DMS53 treated with DMSO at 0.1 percent for 48 hours (cell line): ENCODE measurements around the gene IRF5.
"Not testable (repeated sequence)": the region's sequence is repeated elsewhere in the genome, so short reads cannot be mapped to it uniquely, and the experiment has no call there.

Experiments used
- DNase-seq: peaks from one replicate; lab custom pipeline; 2025; ENCODE audit not compliant: unreplicated experiment; lab: John Stamatoyannopoulos, UW

IRF5 gene

DNA sequence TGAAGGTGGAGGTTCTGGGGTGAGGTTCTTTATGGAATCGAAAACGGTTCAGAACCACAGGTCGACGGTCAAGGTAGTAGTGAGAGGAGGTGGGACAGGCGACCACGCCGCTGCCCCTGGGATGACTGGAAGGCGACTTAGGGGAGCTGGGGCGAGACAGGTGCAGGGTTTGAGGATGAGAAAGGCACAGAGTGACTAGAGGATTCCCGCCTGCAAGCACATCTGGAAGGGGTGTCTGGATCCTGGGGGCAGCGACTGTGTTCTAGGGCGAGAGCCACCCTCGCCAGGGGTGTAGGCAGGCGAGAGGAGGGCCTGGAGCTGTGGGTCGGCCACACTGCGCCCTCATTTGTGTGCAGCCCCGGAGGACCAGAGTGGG is 468 bp upstream of the IRF5 start:
- no peak for DNase-seq

DNA sequence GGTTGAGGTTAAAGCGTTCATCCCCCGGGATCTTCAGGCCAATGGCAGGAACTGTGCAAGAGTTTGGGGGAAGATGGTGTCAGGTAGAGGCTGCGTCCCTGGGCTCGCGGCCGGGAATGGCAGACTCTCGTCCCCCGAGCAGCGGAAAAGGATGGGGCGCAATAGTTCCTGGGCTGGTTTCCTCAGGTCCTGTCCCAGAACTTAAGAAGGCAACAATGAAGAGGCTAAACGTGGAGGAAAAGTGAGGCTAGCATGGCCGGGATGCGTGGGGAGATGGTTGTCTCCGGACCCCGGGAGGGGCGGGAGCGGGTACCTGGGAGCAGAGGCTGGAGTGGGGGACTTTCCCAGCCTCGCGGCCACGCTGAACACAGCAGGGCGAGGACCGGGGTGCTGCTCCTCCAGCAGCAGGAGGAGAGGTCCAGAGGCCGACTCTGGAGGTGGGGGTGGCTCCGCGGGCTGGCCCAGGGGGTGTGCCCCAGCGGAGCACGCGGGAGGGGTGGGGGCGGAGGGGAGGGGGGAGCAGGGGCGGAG is 882 bp downstream of the IRF5 start:
- DNase-seq, result no peak

DNA sequence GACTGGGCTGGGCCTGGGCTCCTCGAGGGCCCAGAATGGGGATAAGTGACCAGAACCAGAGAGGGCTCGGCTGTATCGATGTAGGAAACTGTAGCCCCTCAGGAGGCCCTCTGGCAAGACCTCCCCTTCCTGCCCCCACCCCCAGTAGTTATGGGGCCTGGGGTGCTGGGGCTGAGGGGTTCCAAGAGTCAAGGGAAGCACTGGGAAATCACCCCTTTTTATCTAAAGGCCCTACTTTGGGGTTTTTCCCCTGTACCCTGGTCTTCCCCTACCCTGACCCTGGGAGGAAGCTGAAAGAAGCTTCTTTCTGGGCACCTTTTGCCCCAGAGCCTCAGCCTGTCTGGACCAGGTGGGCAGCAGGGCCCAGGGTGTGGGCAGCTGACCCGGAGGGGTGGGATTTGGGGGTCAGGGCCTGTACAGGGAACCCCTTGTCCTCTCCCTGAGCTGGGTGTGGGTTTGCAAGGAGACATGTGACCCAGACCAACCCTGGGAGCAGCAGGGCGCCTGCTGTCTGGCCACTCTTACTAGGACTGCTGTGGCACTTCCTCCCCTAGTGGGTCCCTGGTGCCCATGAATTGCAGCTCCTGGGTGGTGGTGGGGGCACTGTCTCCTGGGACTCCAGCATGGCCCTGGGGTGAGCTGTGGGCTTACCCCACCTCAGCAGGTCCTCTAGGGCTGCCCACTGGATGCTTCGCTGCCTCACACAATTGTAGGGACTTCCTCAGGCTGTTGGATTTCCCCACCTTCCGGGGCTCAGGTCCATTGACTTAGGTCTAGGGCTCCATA is 1.5 kb downstream of the IRF5 start:
- DNase-seq, result no peak

DNA sequence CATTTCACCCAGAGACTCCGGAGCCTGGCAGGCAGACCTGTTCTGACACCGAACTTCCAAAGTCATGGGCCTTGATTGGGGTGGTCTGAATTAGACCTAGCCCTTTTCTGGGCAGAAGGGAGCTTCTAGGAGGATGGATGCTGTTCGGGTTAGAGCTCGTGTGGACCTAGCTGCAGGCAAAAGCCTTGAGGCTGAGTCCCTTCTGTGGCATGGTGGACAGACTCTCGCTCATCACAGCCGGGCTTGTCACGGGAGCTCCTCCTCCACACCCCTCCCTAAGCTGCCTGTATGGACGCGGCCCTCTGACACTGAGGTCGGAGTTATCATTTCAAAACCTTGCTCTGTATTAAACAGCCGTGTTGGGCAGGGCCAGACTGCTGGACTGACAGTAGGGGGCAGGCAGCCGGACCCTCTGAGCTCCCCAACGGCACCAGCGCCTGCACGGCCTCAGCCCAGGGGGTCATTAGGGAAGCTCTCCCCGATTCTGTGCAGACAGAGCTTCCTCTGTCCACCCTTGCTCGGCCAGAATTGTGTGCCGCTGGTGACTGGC is 2.2 kb downstream of the IRF5 start:
- no peak for DNase-seq

DNA sequence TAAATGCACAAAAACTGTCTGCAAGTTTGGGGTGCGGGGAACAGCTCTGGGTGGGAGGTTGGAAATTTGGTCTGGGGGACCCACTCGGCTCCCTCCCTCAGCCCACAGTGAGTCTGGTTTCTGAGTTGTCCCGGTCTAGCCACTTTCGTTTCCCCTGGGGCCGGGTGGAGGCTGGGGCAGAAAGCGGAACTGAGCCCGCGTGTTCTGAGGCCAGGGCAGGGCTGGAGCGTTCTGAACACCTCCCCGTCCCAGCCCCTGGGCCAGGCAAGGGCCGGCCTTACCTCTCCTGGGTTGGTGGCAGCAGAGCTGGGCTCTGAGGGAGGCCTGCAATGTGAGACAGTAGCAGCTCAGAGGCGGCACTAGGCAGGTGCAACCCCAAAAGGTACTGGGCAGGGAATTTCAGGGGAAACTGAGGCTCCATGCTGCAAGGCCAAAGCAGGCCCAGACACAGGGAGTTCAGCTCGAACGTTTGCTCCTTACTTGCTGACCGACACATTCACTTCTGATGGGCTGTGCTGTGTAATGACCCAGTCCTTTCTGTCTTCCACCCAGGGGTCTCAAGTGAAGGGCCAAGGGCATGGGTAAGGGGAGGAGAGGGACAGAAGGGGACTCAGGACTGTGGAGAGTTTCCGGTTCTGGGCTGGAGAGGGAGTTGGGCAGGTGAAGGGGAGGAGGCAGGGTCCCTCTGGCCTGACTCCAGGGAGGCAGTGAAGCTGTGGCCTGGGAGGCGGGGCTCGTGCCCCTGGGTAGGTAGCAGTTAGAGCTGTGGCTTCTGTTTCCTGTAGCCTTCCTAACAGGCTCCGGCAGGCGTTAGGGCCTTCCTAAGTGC is 3.0 kb downstream of the IRF5 start:
- DNase-seq, result no peak

DNA sequence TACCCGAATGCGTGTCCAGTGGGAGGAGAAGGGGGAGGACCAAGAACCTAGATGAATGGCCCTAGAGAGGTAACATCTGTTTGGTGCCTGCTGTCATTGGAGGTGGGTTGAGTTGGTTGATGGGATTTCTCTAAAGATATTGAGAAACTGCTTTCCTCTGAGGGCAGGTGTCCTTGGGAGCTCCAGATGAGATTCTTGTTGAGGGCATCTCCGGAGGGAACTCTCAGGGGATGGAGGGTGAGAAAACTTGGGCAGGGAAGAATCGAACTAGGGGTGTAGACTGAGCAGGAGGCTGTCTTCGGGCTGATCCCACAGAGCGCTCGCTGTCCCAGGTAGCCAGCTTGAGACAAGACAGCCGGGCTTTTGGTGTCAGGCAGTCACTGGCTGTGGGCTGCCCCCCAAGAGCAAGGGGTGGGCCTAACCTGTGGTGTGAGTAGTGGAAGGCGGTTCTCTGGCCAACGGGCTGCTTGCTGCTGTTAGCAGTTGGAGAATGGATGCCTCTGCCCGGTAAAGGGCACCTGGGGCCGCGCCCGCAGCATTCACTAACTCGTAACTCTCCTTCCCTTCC is 3.7 kb downstream of the IRF5 start:
- no peak for DNase-seq

DNA sequence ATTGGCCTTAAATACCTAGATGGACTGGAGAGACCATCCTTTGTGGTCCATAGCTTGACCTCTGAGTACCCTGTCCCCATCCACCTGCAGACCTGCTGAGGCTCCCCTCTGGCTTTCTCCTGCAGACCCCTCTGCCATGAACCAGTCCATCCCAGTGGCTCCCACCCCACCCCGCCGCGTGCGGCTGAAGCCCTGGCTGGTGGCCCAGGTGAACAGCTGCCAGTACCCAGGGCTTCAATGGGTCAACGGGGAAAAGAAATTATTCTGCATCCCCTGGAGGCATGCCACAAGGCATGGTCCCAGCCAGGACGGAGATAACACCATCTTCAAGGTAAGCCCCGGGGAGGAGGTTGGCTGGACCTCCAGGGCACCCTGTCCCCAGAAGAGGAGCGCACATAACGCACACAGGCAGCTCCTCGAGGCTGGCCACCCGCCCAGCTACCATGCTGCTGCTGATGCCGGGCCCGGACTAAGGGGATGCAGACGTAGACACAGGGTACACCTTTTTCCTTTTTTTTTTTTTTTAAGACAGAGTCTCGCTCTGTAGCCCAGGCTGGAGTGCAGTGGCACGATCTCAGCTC is 4.3 kb downstream of the IRF5 start:
- DNase-seq, result no peak

DNA sequence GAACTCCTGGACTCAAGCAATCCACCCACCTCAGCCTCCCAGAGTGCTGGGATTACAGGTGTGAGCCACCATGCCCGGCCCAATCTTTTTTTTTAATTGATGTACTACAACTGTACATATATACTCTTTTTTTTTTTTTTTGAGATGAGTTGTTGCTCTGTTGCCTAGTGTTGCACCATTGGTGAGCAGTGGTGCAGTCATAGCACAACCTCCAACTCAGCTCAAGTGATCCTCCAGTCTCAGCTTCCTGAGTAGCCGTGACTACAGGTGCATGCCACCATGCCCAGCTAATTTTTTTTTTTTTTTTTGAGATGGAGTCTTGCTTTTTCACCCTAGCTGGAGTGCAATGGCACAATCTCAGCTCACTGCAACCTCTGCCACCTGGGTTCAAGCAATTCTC is 5.5 kb downstream of the IRF5 start:
- not testable (repeated sequence) for DNase-seq

DNA sequence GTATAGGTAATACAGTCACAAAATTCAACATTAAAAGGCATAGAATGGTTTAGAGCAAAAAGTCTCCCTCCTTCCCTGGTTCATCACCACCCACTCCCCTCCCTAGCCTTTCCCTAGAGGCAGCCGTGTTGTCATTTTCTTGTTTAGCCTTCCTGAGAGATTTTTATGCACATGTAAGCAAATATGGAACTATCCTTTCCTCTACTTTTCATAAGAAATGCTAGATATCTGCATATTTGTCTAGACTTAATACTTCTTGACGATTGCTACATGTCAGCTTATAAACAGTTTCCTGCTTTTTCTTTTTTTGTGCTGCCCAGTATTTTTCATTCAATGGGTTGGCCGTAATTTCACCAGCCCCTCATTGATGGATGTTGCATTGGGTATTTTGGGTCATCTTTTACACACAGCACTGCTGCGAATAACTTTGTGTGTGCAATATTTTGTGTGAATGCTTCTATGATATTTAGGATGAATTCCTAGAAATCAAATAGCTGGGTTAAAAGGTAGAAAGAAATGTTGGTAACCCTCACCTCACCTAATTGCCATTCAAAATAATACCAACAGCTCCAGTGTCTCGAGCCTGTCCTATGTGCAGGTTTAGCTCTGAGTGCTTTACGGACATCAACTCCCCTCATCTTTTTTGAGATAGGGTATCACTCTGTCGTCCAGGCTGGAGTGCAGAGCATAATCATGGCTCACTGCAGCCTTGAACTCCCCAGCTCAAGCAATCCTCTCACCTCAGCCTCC is 6.9 kb downstream of the IRF5 start:
- no peak for DNase-seq

DNA sequence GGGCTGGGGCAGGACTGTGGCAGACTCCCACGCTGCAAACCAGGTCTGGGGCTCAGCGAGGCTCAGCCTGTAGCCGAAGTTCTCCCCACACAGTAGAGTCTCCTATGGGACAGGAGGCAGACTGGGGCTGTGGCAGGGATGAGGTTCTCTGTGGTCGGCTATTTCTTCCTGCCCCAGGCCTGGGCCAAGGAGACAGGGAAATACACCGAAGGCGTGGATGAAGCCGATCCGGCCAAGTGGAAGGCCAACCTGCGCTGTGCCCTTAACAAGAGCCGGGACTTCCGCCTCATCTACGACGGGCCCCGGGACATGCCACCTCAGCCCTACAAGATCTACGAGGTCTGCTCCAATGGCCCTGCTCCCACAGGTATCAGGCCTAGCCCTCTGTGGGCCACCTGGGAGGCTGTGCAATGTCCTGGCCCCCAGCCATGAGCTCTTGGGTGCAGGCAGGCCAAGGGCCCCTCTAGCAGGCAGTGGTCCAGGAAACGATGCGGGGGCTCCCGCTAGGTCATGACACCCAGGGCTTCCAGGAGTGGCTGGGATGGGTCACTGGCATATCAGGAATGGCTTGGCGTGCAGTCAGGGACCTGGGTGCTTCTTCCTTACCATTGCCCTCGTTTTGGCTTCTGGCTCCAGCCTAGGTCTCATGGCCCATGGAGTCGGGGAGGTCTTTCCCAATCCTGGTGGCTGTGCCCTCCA is 8.1 kb downstream of the IRF5 start:
- DNase-seq, result no peak

DNA sequence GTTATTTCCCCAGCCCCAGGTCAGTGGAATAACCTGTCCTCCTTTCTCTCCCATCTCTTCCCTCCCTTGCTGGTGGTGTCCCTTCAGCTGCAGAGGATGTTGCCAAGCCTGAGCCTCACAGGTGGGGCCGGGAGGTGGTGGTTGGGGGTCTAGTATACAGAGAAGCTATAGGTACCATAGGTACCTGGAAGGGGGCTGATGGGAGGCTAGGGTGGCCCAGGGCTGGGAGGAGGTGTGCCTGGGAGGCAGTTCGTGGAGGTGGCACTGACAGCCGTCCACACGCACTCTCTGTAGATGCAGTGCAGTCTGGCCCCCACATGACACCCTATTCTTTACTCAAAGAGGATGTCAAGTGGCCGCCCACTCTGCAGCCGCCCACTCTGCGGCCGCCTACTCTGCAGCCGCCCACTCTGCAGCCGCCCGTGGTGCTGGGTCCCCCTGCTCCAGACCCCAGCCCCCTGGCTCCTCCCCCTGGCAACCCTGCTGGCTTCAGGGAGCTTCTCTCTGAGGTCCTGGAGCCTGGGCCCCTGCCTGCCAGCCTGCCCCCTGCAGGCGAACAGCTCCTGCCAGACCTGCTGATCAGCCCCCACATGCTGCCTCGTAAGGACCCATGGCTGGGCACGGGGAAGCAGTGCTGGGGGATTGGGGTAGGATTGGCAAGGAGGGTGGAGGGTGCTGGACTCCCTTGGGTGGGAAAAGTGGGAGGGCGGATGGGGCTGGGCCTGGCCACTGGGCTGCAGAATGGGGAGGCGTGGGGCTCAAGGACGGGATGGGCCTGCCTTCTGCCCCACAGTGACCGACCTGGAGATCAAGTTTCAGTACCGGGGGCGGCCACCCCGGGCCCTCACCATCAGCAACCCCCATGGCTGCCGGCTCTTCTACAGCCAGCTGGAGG is 9.5 kb downstream of the IRF5 start:
- DNase-seq, result no peak

DNA sequence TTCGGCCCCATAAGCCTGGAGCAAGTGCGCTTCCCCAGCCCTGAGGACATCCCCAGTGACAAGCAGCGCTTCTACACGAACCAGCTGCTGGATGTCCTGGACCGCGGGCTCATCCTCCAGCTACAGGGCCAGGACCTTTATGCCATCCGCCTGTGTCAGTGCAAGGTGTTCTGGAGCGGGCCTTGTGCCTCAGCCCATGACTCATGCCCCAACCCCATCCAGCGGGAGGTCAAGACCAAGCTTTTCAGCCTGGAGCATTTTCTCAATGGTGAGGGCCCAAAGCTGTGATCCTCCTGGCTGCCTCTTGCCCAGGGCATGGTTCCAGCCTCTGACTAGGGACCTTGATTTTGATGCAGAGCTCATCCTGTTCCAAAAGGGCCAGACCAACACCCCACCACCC is 10.1 kb downstream of the IRF5 start:
- DNase-seq, result no peak

DNA sequence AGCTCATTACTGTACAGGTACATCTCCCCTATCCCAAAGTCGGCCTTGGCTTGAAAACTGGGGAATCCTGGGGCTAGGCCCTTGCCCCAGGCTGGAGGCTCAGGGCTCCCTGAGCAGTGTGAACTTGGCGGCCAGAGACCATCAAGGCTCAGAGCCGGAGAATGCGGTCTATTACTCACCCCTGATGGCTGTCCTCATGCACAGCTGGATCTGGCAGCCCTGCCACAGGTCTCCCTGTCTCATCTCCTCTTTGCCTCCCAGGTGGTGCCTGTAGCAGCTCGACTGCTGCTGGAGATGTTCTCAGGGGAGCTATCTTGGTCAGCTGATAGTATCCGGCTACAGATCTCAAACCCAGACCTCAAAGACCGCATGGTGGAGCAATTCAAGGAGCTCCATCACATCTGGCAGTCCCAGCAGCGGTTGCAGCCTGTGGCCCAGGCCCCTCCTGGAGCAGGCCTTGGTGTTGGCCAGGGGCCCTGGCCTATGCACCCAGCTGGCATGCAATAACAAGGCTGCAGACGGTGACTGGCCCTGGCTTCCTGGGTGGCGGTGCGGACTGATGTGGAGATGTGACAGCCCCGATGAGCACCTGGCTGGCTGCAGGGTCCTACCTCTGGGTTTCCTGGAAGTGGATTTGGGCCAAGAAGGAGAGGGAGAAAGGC is 10.7 kb downstream of the IRF5 start:
- DNase-seq, result no peak

DNA sequence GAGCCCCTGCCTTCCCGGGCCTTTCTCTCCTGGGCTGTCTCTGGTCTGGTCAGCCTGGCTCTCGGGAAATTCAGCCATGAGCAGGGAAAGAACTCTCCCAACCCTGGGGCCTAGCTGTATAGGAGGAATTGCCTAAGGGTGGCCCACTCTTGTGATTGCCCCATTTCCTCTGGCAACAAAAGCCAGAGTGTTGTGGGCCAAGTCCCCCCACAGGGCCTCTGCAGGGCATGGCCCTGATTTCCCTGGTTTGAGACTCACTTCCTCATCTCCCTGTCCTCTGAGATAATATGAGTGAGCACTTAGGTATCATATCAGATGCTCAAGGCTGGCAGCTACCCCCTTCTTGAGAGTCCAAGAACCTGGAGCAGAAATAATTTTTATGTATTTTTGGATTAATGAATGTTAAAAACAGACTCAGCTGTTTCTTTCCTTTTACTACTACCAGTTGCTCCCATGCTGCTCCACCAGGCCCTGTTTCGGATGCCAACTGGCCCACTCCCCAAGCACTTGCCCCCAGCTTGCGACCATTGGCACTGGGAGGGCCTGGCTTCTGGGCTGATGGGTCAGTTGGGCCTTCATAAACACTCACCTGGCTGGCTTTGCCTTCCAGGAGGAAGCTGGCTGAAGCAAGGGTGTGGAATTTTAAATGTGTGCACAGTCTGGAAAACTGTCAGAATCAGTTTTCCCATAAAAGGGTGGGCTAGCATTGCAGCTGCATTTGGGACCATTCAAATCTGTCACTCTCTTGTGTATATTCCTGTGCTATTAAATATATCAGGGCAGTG is 11.4 kb downstream of the IRF5 start:
- DNase-seq, result no peak

DNA sequence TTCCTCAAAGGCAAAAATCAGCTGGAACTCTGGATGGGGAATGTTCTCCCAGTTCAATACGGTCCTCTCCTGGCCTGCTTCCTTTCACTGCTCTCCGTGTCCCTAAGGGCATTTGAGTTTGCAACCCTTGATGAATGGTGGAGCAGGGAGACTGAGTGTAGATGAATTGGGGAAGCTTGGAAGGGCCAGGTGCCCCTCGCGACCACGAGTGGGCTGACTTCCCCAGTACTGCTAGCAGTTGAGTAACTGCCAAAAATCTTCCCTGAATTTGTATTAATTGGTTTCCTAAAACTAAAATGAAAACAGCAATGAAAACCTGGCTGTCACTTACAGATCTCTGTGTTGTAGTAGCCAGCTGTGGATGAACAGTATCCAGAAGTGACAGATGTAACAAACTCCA is 13.6 kb downstream of the IRF5 start:
- DNase-seq, result no peak

DNA sequence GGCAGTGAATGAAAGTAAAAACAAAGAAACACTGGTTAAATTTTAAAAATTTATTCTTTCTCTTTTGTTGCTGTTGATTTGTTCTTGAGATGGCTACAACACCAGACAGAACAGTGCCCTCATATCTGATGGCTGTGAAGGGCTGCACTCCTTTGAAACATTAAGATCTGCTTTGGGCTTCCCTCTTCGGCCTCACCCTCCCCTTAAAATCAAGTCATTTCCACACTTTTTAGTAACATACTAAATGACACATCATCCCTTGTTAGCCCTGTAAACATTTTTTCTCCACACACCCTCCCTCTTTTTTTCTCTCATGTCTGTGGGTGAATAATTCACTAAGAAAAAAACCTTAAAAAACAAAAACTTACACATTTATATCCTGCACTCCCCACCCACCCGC is 16.4 kb downstream of the IRF5 start:
- DNase-seq, result no peak
